ENCODE data around the gene CTDSPL. TPM values are rescaled to one million over a fixed set of nuclear protein-coding genes. Genes with fewer than 3 reads are reported as not detected.
A peak's percentile ranks its signal among the peaks of the same experiment; 100 is the strongest.

The CTDSPL gene
- total and polyA plus RNA-seq, 2 of the 13 experiments (the other 11 are each of a cell fraction or from before 2014, with no cell fraction given) = 26.1 to 142 TPM

GRCh38 chr3:38003371-38003816 is 141.7 kb downstream of the CTDSPL start (continued):
- TF ChIP-seq ZNF691 (CRISPR knock-in tag; IDR thresholded peaks at IDR 0.05; ENCODE audit: borderline replicate concordance, low read depth) = peak; percentile 26; the same call in 1 of the 2 replicates
- no peak for TF ChIP-seq MIER3 (CRISPR knock-in tag; IDR thresholded peaks at IDR 0.05; ENCODE audit: borderline replicate concordance)
- no peak for TF ChIP-seq GATAD1 (CRISPR knock-in tag; IDR thresholded peaks at IDR 0.05)
- TF ChIP-seq PHF8 (CRISPR knock-in tag; IDR thresholded peaks at IDR 0.05) = no peak
- TF ChIP-seq ZNF775 (CRISPR knock-in tag; IDR thresholded peaks at IDR 0.05; ENCODE audit: borderline replicate concordance) = no peak
- TF ChIP-seq ZNF30 (CRISPR knock-in tag; IDR thresholded peaks at IDR 0.05) = no peak
- TF ChIP-seq, protein P1, sequence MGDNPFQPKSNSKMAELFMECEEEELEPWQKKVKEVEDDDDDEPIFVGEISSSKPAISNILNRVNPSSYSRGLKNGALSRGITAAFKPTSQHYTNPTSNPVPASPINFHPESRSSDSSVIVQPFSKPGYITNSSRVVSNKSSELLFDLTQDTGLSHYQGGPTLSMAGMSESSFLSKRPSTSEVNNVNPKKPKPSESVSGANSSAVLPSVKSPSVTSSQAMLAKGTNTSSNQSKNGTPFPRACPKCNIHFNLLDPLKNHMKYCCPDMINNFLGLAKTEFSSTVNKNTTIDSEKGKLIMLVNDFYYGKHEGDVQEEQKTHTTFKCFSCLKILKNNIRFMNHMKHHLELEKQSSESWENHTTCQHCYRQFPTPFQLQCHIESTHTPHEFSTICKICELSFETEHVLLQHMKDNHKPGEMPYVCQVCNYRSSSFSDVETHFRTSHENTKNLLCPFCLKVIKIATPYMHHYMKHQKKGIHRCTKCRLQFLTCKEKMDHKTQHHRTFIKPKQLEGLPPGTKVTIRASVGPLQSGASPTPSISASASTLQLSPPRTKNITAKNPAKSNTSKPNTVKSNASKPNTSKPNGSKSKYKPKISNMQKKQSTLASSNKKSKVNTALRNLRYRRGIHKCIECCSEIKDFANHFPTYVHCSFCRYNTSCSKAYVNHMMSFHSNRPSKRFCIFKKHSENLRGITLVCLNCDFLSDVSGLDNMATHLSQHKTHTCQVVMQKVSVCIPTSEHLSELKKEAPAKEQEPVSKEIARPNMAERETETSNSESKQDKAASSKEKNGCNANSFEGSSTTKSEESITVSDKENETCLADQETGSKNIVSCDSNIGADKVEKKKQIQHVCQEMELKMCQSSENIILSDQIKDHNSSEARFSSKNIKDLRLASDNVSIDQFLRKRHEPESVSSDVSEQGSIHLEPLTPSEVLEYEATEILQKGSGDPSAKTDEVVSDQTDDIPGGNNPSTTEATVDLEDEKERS (CRISPR knock-in tag; IDR thresholded peaks at IDR 0.05) = no peak
- TF ChIP-seq, protein P2, sequence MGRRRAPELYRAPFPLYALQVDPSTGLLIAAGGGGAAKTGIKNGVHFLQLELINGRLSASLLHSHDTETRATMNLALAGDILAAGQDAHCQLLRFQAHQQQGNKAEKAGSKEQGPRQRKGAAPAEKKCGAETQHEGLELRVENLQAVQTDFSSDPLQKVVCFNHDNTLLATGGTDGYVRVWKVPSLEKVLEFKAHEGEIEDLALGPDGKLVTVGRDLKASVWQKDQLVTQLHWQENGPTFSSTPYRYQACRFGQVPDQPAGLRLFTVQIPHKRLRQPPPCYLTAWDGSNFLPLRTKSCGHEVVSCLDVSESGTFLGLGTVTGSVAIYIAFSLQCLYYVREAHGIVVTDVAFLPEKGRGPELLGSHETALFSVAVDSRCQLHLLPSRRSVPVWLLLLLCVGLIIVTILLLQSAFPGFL (CRISPR knock-in tag; IDR thresholded peaks at IDR 0.05) = no peak
- TF ChIP-seq EZH2 (conservative IDR thresholded peaks at IDR 0.05; ENCODE audit: low read depth, low read length) = no peak
- no peak for TF ChIP-seq ZNF292 (CRISPR knock-in tag; IDR thresholded peaks at IDR 0.05; ENCODE audit: borderline replicate concordance, low read depth)
- TF ChIP-seq SALL2 (CRISPR knock-in tag; IDR thresholded peaks at IDR 0.05) = peak; percentile 37; the same call in 1 of the 2 replicates
- TF ChIP-seq, protein P3, sequence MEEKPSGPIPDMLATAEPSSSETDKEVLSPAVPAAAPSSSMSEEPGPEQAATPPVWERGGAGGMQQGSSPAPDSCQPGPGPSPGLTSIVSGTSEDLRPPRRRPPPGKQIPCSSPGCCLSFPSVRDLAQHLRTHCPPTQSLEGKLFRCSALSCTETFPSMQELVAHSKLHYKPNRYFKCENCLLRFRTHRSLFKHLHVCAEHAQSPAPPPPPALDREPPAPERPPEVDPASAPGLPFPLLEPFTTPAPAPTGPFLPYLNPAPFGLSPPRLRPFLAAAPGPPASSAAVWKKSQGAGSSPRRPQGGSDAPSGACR (CRISPR knock-in tag; IDR thresholded peaks at IDR 0.05) = no peak
- peak; percentile 13; the same call in 1 of the 2 replicates for TF ChIP-seq ZNF788 (CRISPR knock-in tag; IDR thresholded peaks at IDR 0.05; ENCODE audit: borderline replicate concordance)
- peak; percentile 86 for TF ChIP-seq CCDC6 (CRISPR knock-in tag; IDR thresholded peaks at IDR 0.05)
- TF ChIP-seq ZSCAN9 (CRISPR knock-in tag; IDR thresholded peaks at IDR 0.05; ENCODE audit: borderline replicate concordance) = 0 out of 2 replicates have a peak, but pooled peaks have one; percentile 14
- TF ChIP-seq ZFX (CRISPR knock-in tag; IDR thresholded peaks at IDR 0.05; ENCODE audit: low read depth) = peak; percentile 53; the same call in 1 of the 2 replicates
- peak; percentile 78 for TF ChIP-seq ZSCAN25 (CRISPR knock-in tag; IDR thresholded peaks at IDR 0.05)
- 0 out of 2 replicates have a peak, but pooled peaks have one; percentile 34 for TF ChIP-seq ZNF619 (CRISPR knock-in tag; IDR thresholded peaks at IDR 0.05)
- TF ChIP-seq ZNF256 (CRISPR knock-in tag; conservative IDR thresholded peaks at IDR 0.05) = no peak
- no peak for TF ChIP-seq CAMTA2 (CRISPR knock-in tag; IDR thresholded peaks at IDR 0.05; ENCODE audit: borderline replicate concordance)
- TF ChIP-seq MTA1 (CRISPR knock-in tag; IDR thresholded peaks at IDR 0.05; ENCODE audit: borderline replicate concordance) = no peak
- TF ChIP-seq ZMYM2 (CRISPR knock-in tag; IDR thresholded peaks at IDR 0.05) = no peak
- no peak for TF ChIP-seq ZNF331 (CRISPR knock-in tag; IDR thresholded peaks at IDR 0.05)
- no peak for TF ChIP-seq ZNF713 (CRISPR knock-in tag; IDR thresholded peaks at IDR 0.05)
- TF ChIP-seq ZNF335 (CRISPR knock-in tag; IDR thresholded peaks at IDR 0.05) = no peak
- TF ChIP-seq ZNF883 (CRISPR knock-in tag; IDR thresholded peaks at IDR 0.05; ENCODE audit: not compliant biosample characterization) = peak; percentile 0

Measured in HepG2 (cell line).